CD14-positive monocyte (primary cell): Measurements from ENCODE around the gene TSHZ3. TPM values are rescaled to one million over a fixed set of nuclear protein-coding genes. Genes with fewer than 3 reads are reported as not detected.

ENCODE experiments used
- DNase-seq, 3 donors: peaks; one replicate each; pipeline ENCODE4 v3.0.0-alpha.2; 2011 to 2022
- H2AFZ ChIP-seq: 2 replicates; pipeline ENCODE4 v1.6.0; 2012; ENCODE audit warnings: mild to moderate bottlenecking, low read depth, low read length, inconsistent platforms; ENCODE audit not compliant: insufficient read depth, poor library complexity, severe bottlenecking
- H3K27ac ChIP-seq, 2 donors: 1 replicate in 1 of 2; 2 replicates in 1 of 2; pipeline ENCODE4 v1.5.1; 2012 to 2013; ENCODE audit warnings: low read length in 2 of 2, control low read depth in 1 of 2, inconsistent platforms in 1 of 2, low read depth in 1 of 2, mild to moderate bottlenecking in 1 of 2
- H3K27me3 ChIP-seq, 2 donors: one replicate each; pipeline versions ENCODE4 v1.6.0 to v1.6.1; 2011 to 2013; ENCODE audit warnings: low read length in 2 of 2; ENCODE audit not compliant: control insufficient read depth in 2 of 2, insufficient read depth in 2 of 2
- H3K36me3 ChIP-seq, 2 donors: replicated peaks in 1 of 2; 1 replicate in 1 of 2; 2 replicates in 1 of 2; pipeline versions ENCODE4 v1.5.1 to v1.6.1; 2012 to 2013; ENCODE audit warnings: low read length in 2 of 2, control low read depth in 1 of 2, inconsistent platforms in 1 of 2, mild to moderate bottlenecking in 1 of 2; ENCODE audit not compliant: insufficient read depth in 2 of 2, control insufficient read depth in 1 of 2
- H3K4me1 ChIP-seq, 2 donors: 1 replicate in 1 of 2; 2 replicates in 1 of 2; pipeline versions ENCODE4 v1.5.1 to v1.6.1; 2012 to 2013; ENCODE audit warnings: low read length in 2 of 2, control low read depth in 1 of 2, inconsistent platforms in 1 of 2, mild to moderate bottlenecking in 1 of 2, moderate library complexity in 1 of 2; ENCODE audit not compliant: insufficient read depth in 2 of 2, control insufficient read depth in 1 of 2
- H3K4me2 ChIP-seq: replicated peaks from 2 replicates; pipeline ENCODE3; 2012; ENCODE audit warnings: low read length, moderate library complexity, mild to moderate bottlenecking; ENCODE audit not compliant: poor library complexity, severe bottlenecking; ENCODE audit errors: extremely low read depth
- H3K4me3 ChIP-seq, 3 experiments: fragments of 200-600 bp in 1 of 3; sonication (generic) in 1 of 3; replicated peaks in 1 of 3; 1 replicate in 2 of 3; 2 replicates in 1 of 3; pipeline ENCODE4 v1.5.1; 2011 to 2013; ENCODE audit warnings: low read length in 3 of 3, mild to moderate bottlenecking in 3 of 3, control low read depth in 2 of 3, low read depth in 2 of 3, inconsistent platforms in 1 of 3, moderate library complexity in 1 of 3
- H3K79me2 ChIP-seq: 2 replicates; pipeline ENCODE4 v1.6.0; 2012; ENCODE audit warnings: mild to moderate bottlenecking, control low read depth, inconsistent platforms, low read length, moderate library complexity; ENCODE audit not compliant: insufficient read depth
- H3K9ac ChIP-seq: 2 replicates; pipeline ENCODE4 v1.6.0; 2017; ENCODE audit warnings: low read length, mild to moderate bottlenecking; ENCODE audit not compliant: insufficient read depth, poor library complexity, severe bottlenecking
- H3K9me3 ChIP-seq, 2 donors: replicated peaks in 1 of 2; 1 replicate in 1 of 2; 2 replicates in 1 of 2; pipeline versions ENCODE4 v1.5.1 to v1.6.1; 2012 to 2013; ENCODE audit warnings: low read length in 2 of 2, control low read depth in 1 of 2; ENCODE audit not compliant: control insufficient read depth in 1 of 2, insufficient read depth in 1 of 2
- H4K20me1 ChIP-seq: 2 replicates; pipeline ENCODE4 v1.6.0; 2012; ENCODE audit warnings: mild to moderate bottlenecking, low read length, control low read depth, moderate library complexity; ENCODE audit not compliant: insufficient read depth
- H3K27ac Mint-ChIP-seq, 7 donors: one replicate each; pipeline ENCODE4 v1.8.0; 2020; ENCODE audit warnings: mild to moderate bottlenecking in 7 of 7, mixed read lengths in 7 of 7, moderate library complexity in 6 of 7, inconsistent platforms in 2 of 7
- H3K27me3 Mint-ChIP-seq, 3 donors: one replicate each; pipeline ENCODE4 v1.8.0; 2021 to 2022; ENCODE audit warnings: low read depth in 3 of 3, mild to moderate bottlenecking in 3 of 3, mixed read lengths in 3 of 3, moderate library complexity in 3 of 3, inconsistent platforms in 1 of 3
- H3K36me3 Mint-ChIP-seq, 2 donors: one replicate each; pipeline ENCODE4 v1.8.0; 2020; ENCODE audit warnings: mixed read lengths in 2 of 2, inconsistent platforms in 1 of 2, mild to moderate bottlenecking in 1 of 2
- H3K4me1 Mint-ChIP-seq: one replicate; pipeline ENCODE4 v1.8.0; 2020; ENCODE audit warnings: mild to moderate bottlenecking, mixed read lengths
- H3K4me3 Mint-ChIP-seq, 2 donors: one replicate each; pipeline ENCODE4 v1.8.0; 2020; ENCODE audit warnings: mild to moderate bottlenecking in 2 of 2, mixed read lengths in 2 of 2, moderate library complexity in 1 of 2
- H3K9me3 Mint-ChIP-seq, 7 donors: one replicate each; pipeline ENCODE4 v1.8.0; 2020 to 2022; ENCODE audit warnings: mixed read lengths in 7 of 7, mild to moderate bottlenecking in 6 of 7, moderate library complexity in 6 of 7, inconsistent platforms in 2 of 7
- CTCF ChIP-seq: fragments of 200-600 bp; IDR thresholded peaks from one replicate; pipeline ENCODE4 v1.8.0; 2022; ENCODE audit warnings: antibody characterized with exemption, mild to moderate bottlenecking
- WGBS: methylation state at CpG from one replicate; pipeline ENCODE4 v1.1.5; 2013; ENCODE audit warnings: missing lambda C conversion rate; ENCODE audit not compliant: insufficient coverage; 5-methylcytosine and 5-hydroxymethylcytosine counted together
- intact Hi-C, 2 donors: fragments of 100-400 bp; cut with micrococcal nuclease; formaldehyde crosslinking; loops; one replicate each; pipeline versions ENCODE4 v1.15.0 to v1.15.1; 2023
- polyA plus RNA-seq, 3 donors: library from polyadenylated mRNA; depleted of rRNA in 1 of 3; unstranded in 2 of 3; stranded (reverse) in 1 of 3; fragments of 300-500 nt in 2 of 3; fragments of >200 nt in 1 of 3; fragmentation: Illumina TruSeq in 2 of 3; gene quantifications; 1 replicate in 2 of 3; 2 replicates in 1 of 3; pipeline ENCODE4 v1.2.3, GENCODE V29; 2012 to 2021

TSHZ3 gene
- polyA plus RNA-seq, 3 donors: 2.3 to 5.8 (median 3.3) TPM

- H3K4me1 ChIP-seq: no peaks in the 10 kb centered on the region
- H3K4me3 Mint-ChIP-seq: no peak overlapping the region
- H3K36me3 ChIP-seq: peaks cover 2 to 9% of the 10 kb centered on the region in 2 donors
- H3K4me1 Mint-ChIP-seq: no peaks in the 10 kb centered on the region
- H3K9me3 ChIP-seq: no peaks in the 10 kb centered on the region
- no peak overlapping the region for H3K27ac ChIP-seq
- peaks cover 12 to 16% of the 10 kb centered on the region in 2 donors for H3K36me3 Mint-ChIP-seq
- no peak overlapping the region for H2AFZ ChIP-seq
- no peak overlapping the region for H3K4me2 ChIP-seq
- peaks cover 0 to 5% (median 2%) of the 10 kb centered on the region in 3 donors for H3K27me3 Mint-ChIP-seq
- intact Hi-C loops: no loop called here
- 90% methylated on average over 10 of the region's 15 CpGs for WGBS
- H3K4me3 ChIP-seq: no peak overlapping the region
- TF ChIP-seq CTCF: no peak
- H3K9me3 Mint-ChIP-seq: peaks cover 0 to 4% (median 2%) of the 10 kb centered on the region in 7 donors
- H3K79me2 ChIP-seq: no peaks in the 10 kb centered on the region
- H3K27me3 ChIP-seq: no peaks in the 10 kb centered on the region
- H4K20me1 ChIP-seq: no peaks in the 10 kb centered on the region
- H3K9ac ChIP-seq: no peak overlapping the region
- H3K27ac Mint-ChIP-seq: no peak overlapping the region
- DNase-seq: no peak
Observed at GRCh38 chr19:31268751-31269383, 80.4 kb downstream of the TSHZ3 start.

GRCh38 chr19:31266731-31267130 is 82.5 kb downstream of the TSHZ3 start:
- Histone ChIP-seq H3K4me3 (no peak overlapping the region), H2AFZ (no peak overlapping the region), H3K9ac (no peak overlapping the region), H3K27me3 (no peaks in the 10 kb centered on the region), H3K4me1 (no peaks in the 10 kb centered on the region), H3K79me2 (no peaks in the 10 kb centered on the region), H3K4me2 (no peak overlapping the region), H3K9me3 (no peaks in the 10 kb centered on the region), H3K36me3 (no peaks in the 10 kb centered on the region), H4K20me1 (no peaks in the 10 kb centered on the region), H3K27ac (no peak overlapping the region)
- no peak for DNase-seq
- Mint-ChIP-seq H3K4me3 (no peak overlapping the region), H3K27ac (peak overlapping the region in 1 of 7 donors; percentile 42), H3K36me3 (no peaks in the 10 kb centered on the region), H3K27me3 (peaks cover 4 to 10% (median 6%) of the 10 kb centered on the region in 3 donors), H3K9me3 (peaks cover 0 to 3% (median 2%) of the 10 kb centered on the region in 7 donors), H3K4me1 (peaks cover 1% of the 10 kb centered on the region)
- no peak for TF ChIP-seq CTCF
- intact Hi-C loops: no loop called here
- 92% methylated on average over 6 of the region's 7 CpGs for WGBS
